Measurements from ENCODE around the gene MTCH1.

- TF ChIP-seq CTCF (IDR thresholded peaks at IDR 0.05), result no peak
- TF ChIP-seq POLR2A (IDR thresholded peaks at IDR 0.05), result no peak
Measured at GRCh38 chr6:36969240-36969691, 16.7 kb downstream of the MTCH1 start.
